ENCODE data around the gene KRTAP4-8. TPM values are rescaled to one million over a fixed set of nuclear protein-coding genes. Genes with fewer than 3 reads are reported as not detected.
"Not testable (repeated sequence)": the region's sequence is repeated elsewhere in the genome, so short reads cannot be mapped to it uniquely, and the experiment has no call there.

The KRTAP4-8 gene
- polyA plus RNA-seq, 12 donors: not detected

GRCh38 chr17:41065829-41066624 lies 31.9 kb downstream of the KRTAP4-8 start, which contains the start of gene KRTAP2-4:
Gene KRTAP2-4, minus strand, starts transcription at chr17:41065879. Its CDS starts 34 bp downstream, at chr17:41065845.
- no peak for DNase-seq

DNA sequence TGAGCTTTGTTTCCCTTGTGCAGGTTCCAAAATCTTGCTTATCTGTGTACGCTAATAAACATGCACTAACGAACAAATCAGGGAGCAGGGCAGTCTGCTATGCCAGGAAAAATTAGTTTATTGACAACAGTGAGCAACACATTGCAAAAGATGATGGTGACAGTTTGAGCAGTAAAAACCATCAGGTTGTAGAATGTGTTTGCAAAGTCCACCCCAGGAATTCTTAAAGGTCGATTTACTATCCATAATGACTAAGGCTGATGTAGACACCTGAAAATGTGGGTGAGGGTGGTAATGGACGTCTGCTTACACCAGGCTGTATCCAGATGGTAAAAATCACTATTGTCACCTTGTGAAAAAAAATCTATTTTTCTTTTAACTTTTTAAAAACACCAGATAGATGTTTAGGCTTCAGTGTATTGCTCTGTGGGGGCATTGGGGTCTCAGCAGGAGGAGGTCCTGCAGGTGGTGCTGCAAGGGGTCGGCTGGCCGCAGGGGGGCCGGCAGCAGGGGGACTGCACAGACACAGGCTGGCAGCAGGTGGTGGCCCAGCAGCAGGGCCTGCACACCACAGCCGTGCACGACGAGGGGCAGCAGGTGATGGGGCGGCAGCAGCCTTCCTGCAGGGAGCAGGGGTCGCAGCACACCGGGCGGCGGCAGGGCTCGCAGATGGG lies 32.8 kb downstream of the KRTAP4-8 start:
- not testable (repeated sequence) for DNase-seq

GRCh38 chr17:41064301-41064700 lies 33.6 kb downstream of the KRTAP4-8 start:
- no peak for DNase-seq

DNA sequence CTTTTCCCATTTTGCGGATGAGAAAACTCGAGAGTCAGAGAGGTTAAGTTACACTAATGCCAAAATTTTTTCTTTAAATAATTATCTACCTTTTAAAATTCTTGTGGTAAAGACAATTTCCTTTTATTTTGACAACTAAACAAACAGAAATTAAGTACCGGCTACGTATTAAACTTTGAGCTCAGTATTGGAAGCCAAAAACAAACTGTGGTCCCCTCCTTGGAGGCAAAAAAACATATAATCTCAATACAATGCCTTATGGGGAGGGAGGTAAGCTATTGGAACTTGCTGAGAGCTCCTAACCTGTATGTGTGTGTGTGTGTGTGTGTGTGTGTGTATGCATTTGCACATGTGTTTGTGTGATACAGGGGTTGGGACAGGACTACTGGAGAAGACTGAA lies 34.5 kb downstream of the KRTAP4-8 start:
- DNase-seq: no peak

DNA sequence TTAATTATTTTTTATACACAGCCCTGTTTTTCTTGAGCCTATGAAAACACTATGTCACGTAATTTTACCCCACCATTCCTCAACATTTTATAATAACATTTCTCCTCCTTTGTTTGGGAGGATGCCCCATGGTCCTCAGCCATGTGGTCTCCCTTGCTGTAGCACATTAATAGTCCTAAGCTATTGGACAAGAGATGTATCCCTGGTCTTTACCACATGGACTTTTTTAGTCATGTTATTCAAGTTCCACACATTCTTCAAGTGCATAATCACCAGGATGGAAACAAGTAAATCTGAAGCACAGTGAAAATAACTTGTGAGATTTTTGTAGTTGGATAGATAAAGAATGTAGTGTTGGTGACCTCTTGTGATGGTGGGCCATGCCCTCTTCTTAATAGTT lies 36.0 kb downstream of the KRTAP4-8 start:
- DNase-seq: no peak

DNA sequence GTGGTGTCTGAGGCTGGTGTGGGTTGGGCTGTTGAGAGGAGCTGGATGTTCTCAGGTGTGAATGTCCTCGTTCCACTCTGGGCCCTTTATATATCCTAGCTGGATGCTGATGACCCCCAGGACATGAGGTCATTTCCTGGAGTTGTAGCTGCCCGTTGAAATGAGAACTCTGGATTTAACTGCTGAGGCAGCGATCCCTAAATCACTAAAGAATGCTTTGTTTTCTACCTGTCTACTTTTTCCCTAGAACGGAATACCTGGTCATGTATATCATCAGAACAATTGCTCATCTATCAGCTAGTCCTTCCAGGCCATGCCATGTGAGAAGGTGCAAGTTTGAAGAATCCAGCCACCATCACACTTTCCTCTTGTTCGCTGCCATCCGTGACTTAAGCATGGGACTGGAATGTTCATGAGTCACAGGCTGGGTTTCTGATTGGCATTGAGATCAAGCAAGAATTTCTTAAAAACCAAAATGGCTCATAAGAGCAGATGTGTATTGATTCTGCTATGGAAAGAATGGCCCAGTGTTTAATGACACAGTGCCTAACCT lies 37.8 kb downstream of the KRTAP4-8 start, which contains the start of gene KRTAP2-3:
Gene KRTAP2-3, minus strand, starts transcription at position 63 of the 553 bp plus-strand sequence. CDS start 64 bp downstream, outside the sequence.
- no peak for DNase-seq

GRCh38 chr17:41059276-41060051 lies 38.5 kb downstream of the KRTAP4-8 start:
- DNase-seq: not testable (repeated sequence)

GRCh38 chr17:41058741-41059140 lies 39.2 kb downstream of the KRTAP4-8 start:
- no peak for DNase-seq

DNA sequence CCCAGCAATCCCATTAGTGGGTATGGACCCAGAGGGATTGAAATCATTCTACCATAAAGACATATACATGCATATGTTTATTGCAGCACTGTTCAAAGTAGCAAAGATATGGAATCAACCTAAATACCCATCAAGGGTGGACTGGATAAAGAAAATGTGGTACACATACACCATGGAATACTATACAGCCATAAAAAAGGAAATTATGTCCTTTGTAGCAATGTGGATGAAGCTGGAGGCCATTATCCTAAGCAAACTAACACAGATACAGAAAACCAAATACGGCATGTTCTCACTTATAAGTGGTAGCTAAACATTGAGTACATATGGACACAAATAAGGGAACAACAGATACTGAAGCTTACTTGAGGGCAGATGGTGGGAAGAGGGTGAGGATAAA lies 40.4 kb downstream of the KRTAP4-8 start:
- DNase-seq: no peak

GRCh38 chr17:41055130-41055529 lies 42.8 kb downstream of the KRTAP4-8 start, which contains the start of gene KRTAP2-2:
Gene KRTAP2-2, minus strand, starts transcription at chr17:41055230. Its CDS starts 19 bp downstream, at chr17:41055211.
- not testable (repeated sequence) for DNase-seq

DNA sequence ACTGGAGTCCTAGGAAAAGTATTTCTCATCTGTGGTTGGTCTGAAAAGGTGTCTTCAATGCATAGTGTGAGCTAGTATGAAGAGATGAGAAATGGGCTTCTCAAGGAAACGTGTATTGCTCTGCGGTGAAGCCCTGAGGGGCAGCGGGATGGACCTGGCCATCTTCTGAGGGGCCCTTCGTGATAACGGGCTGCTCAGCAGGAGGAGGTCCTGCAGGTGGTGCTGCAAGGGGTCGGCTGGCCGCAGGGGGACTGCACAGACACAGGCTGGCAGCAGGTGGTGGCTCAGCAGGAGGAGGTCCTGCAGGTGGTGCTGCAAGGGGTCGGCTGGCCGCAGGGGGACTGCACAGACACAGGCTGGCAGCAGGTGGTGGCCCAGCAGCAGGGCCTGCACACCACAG lies 43.4 kb downstream of the KRTAP4-8 start:
- DNase-seq: not testable (repeated sequence)

GRCh38 chr17:41054025-41054424 lies 43.9 kb downstream of the KRTAP4-8 start:
- DNase-seq: no peak

DNA sequence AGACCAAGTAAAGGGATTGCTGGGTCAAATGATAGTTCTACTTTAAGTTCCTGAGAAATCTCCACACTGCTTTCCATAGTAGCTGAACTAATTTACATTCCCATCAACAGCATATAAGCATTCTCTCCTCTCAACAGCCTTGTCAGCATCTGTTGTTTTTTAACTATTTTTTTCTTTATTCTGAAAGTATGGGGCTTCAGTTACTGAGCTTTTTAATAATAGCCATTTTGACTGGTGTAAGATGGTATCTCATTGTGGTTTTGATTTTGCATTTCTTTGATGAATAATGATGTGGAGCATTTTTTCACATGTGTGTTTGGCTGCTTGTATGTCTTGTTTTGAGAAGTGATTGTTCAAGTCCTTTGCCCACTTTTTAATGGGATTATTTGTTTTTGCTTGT lies 45.4 kb downstream of the KRTAP4-8 start:
- DNase-seq: no peak

DNA sequence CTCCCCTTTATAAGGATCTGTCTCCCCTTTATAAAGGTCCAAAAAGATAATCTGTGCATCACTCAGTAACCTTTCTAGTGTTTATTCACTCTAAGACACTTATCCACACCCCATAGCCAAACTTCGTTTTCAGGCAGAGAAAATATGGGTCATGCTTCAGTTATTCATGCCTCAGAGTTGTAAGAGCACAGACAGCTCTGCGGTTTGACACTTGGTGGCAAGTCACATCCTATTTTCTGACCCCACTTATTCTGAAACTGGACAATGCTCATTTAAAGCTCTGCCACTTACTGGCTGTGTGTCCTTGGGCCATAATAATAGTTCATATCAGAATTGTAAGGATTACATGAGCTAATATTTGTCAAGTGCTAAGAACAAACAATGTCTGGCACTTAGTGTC lies 48.8 kb downstream of the KRTAP4-8 start:
- no peak for DNase-seq

- DNase-seq: no peak
These were observed 49.5 kb downstream of the KRTAP4-8 start for GRCh38 chr17:41048441-41048840.

Other genes with a start within 250 kb of the KRTAP4-8 start
- 1 to 10 TPM in 1 of 12 donors, under 1 TPM in 6, not detected in 5; 0.07 to 2.8 (median 0.31) TPM for gene KRT12, start 230.9 kb downstream of the KRTAP4-8 start, polyA plus RNA-seq (ENCODE audit: insufficient read length in 12 of 12)
- gene KRT20, start 212.9 kb downstream of the KRTAP4-8 start, polyA plus RNA-seq (ENCODE audit: insufficient read length in 12 of 12): 1 to 10 TPM in 1 of 12 donors, under 1 TPM in 4, not detected in 7; 0.07 to 1.9 (median 0.22) TPM
- gene KRT23, start 160.5 kb downstream of the KRTAP4-8 start, polyA plus RNA-seq (ENCODE audit: insufficient read length in 12 of 12): 10 to 100 TPM in 3 of 12 donors, under 1 TPM in 6, not detected in 3; 0.12 to 25.1 (median 0.44) TPM
- 10 to 100 TPM in 1 of 12 donors, 1 to 10 TPM in 9, not detected in 2; 2.3 to 12.3 (median 6.3) TPM for gene KRT39, start 131.2 kb downstream of the KRTAP4-8 start, polyA plus RNA-seq (ENCODE audit: insufficient read length in 12 of 12)
- gene KRT40, start 113.8 kb downstream of the KRTAP4-8 start, polyA plus RNA-seq (ENCODE audit: insufficient read length in 12 of 12): 10 to 100 TPM in 5 of 12 donors, 1 to 10 TPM in 5, not detected in 2; 3.1 to 16.4 (median 11.0) TPM
- gene KRTAP3-3, start 104.0 kb downstream of the KRTAP4-8 start, polyA plus RNA-seq (ENCODE audit: insufficient read length in 12 of 12): not detected
- gene KRTAP3-2, start 98.2 kb downstream of the KRTAP4-8 start, polyA plus RNA-seq (ENCODE audit: insufficient read length in 12 of 12): 1 to 10 TPM in 4 of 12 donors, under 1 TPM in 5, not detected in 3; 0.22 to 1.4 (median 0.86) TPM
- not detected for gene KRTAP3-1, start 89.0 kb downstream of the KRTAP4-8 start, polyA plus RNA-seq (ENCODE audit: insufficient read length in 12 of 12)
- gene KRTAP1-5, start 70.9 kb downstream of the KRTAP4-8 start, polyA plus RNA-seq (ENCODE audit: insufficient read length in 12 of 12): not detected
- gene KRTAP1-4, start 67.9 kb downstream of the KRTAP4-8 start, polyA plus RNA-seq (ENCODE audit: insufficient read length in 12 of 12): not detected
- gene KRTAP1-3, start 63.3 kb downstream of the KRTAP4-8 start, polyA plus RNA-seq (ENCODE audit: insufficient read length in 12 of 12): not detected
- gene KRTAP1-1, start 56.7 kb downstream of the KRTAP4-8 start, polyA plus RNA-seq (ENCODE audit: insufficient read length in 12 of 12): not detected
- gene KRTAP2-1, start 50.8 kb downstream of the KRTAP4-8 start, polyA plus RNA-seq (ENCODE audit: insufficient read length in 12 of 12): not detected
- not detected for gene KRTAP2-2, start 42.9 kb downstream of the KRTAP4-8 start, polyA plus RNA-seq (ENCODE audit: insufficient read length in 12 of 12)
- under 1 TPM in 2 of 12 donors, not detected in 10; 0.49 to 0.57 TPM for gene KRTAP2-3, start 38.0 kb downstream of the KRTAP4-8 start, polyA plus RNA-seq (ENCODE audit: insufficient read length in 12 of 12)
- gene KRTAP2-4, start 32.3 kb downstream of the KRTAP4-8 start, polyA plus RNA-seq (ENCODE audit: insufficient read length in 12 of 12): not detected
- gene KRTAP4-7, start 14.0 kb downstream of the KRTAP4-8 start, polyA plus RNA-seq (ENCODE audit: insufficient read length in 12 of 12): not detected
- not detected for gene KRTAP4-16, start 4.1 kb upstream of the KRTAP4-8 start, polyA plus RNA-seq (ENCODE audit: insufficient read length in 12 of 12)
- gene KRTAP4-9, start 7.2 kb upstream of the KRTAP4-8 start, polyA plus RNA-seq (ENCODE audit: insufficient read length in 12 of 12): not detected
- not detected for gene KRTAP4-11, start 20.2 kb upstream of the KRTAP4-8 start, polyA plus RNA-seq (ENCODE audit: insufficient read length in 12 of 12)
- gene KRTAP4-12, start 26.0 kb upstream of the KRTAP4-8 start, polyA plus RNA-seq (ENCODE audit: insufficient read length in 12 of 12): not detected
- gene KRTAP4-6, start 42.4 kb upstream of the KRTAP4-8 start, polyA plus RNA-seq (ENCODE audit: insufficient read length in 12 of 12): not detected
- not detected for gene KRTAP4-5, start 51.7 kb upstream of the KRTAP4-8 start, polyA plus RNA-seq (ENCODE audit: insufficient read length in 12 of 12)
- not detected for gene KRTAP4-4, start 62.6 kb upstream of the KRTAP4-8 start, polyA plus RNA-seq (ENCODE audit: insufficient read length in 12 of 12)
- gene KRTAP4-3, start 70.1 kb upstream of the KRTAP4-8 start, polyA plus RNA-seq (ENCODE audit: insufficient read length in 12 of 12): not detected
- gene KRTAP4-2, start 80.1 kb upstream of the KRTAP4-8 start, polyA plus RNA-seq (ENCODE audit: insufficient read length in 12 of 12): not detected
- not detected for gene KRTAP4-1, start 86.8 kb upstream of the KRTAP4-8 start, polyA plus RNA-seq (ENCODE audit: insufficient read length in 12 of 12)
- not detected for gene KRTAP9-1, start 91.7 kb upstream of the KRTAP4-8 start, polyA plus RNA-seq (ENCODE audit: insufficient read length in 12 of 12)
- not detected for gene KRTAP9-2, start 128.5 kb upstream of the KRTAP4-8 start, polyA plus RNA-seq (ENCODE audit: insufficient read length in 12 of 12)
- not detected for gene KRTAP9-3, start 134.3 kb upstream of the KRTAP4-8 start, polyA plus RNA-seq (ENCODE audit: insufficient read length in 12 of 12)
- gene KRTAP9-8, start 139.9 kb upstream of the KRTAP4-8 start, polyA plus RNA-seq (ENCODE audit: insufficient read length in 12 of 12): not detected
- gene KRTAP9-4, start 151.5 kb upstream of the KRTAP4-8 start, polyA plus RNA-seq (ENCODE audit: insufficient read length in 12 of 12): not detected
- not detected for gene KRTAP9-9, start 157.2 kb upstream of the KRTAP4-8 start, polyA plus RNA-seq (ENCODE audit: insufficient read length in 12 of 12)
- under 1 TPM in 7 of 12 donors, not detected in 5; 0.11 to 0.65 (median 0.24) TPM for gene KRTAP9-6, start 167.2 kb upstream of the KRTAP4-8 start, polyA plus RNA-seq (ENCODE audit: insufficient read length in 12 of 12)
- not detected for gene KRTAP9-7, start 177.6 kb upstream of the KRTAP4-8 start, polyA plus RNA-seq (ENCODE audit: insufficient read length in 12 of 12)
- gene KRTAP29-1, start 204.7 kb upstream of the KRTAP4-8 start, polyA plus RNA-seq (ENCODE audit: insufficient read length in 12 of 12): not detected
- gene KRTAP16-1, start 211.2 kb upstream of the KRTAP4-8 start, polyA plus RNA-seq (ENCODE audit: insufficient read length in 12 of 12): not detected
- gene KRTAP17-1, start 217.6 kb upstream of the KRTAP4-8 start, polyA plus RNA-seq (ENCODE audit: insufficient read length in 12 of 12): not detected

Data from muscle of arm (tissue), 12 donors.